ENCODE data around the gene ARRDC1.
"Not testable (repeated sequence)": the region's sequence is repeated elsewhere in the genome, so short reads cannot be mapped to it uniquely, and the experiment has no call there.

ARRDC1 gene

GRCh38 chr9:137586854-137587253 lies 18.6 kb upstream of the ARRDC1 start:
- DNase-seq: no peak

GRCh38 chr9:137588311-137588710 lies 17.2 kb upstream of the ARRDC1 start:
- no peak for DNase-seq

- no peak for DNase-seq
Observed at GRCh38 chr9:137588891-137589290, 16.6 kb upstream of the ARRDC1 start.

- peak; percentile 17 for DNase-seq
Observed at GRCh38 chr9:137589441-137590122, 15.9 kb upstream of the ARRDC1 start.

- DNase-seq: no peak
Observed at GRCh38 chr9:137590123-137590468, 15.4 kb upstream of the ARRDC1 start.

- peak; percentile 85 for DNase-seq
Observed at GRCh38 chr9:137590469-137591383, 14.8 kb upstream of the ARRDC1 start, which contains the start of gene ZMYND19. Gene ZMYND19 (minus strand): TSS chr9:137590512. CDS start chr9:137590263, 249 bp downstream.

GRCh38 chr9:137592767-137593166 lies 12.7 kb upstream of the ARRDC1 start:
- DNase-seq: no peak

GRCh38 chr9:137593176-137593575 lies 12.3 kb upstream of the ARRDC1 start:
- no peak for DNase-seq

GRCh38 chr9:137596577-137596976 lies 8.9 kb upstream of the ARRDC1 start:
- not testable (repeated sequence) for DNase-seq

- no peak for DNase-seq
Observed at GRCh38 chr9:137598943-137599342, 6.5 kb upstream of the ARRDC1 start.

- peak; percentile 16 for DNase-seq
Observed at GRCh38 chr9:137602661-137603060, 2.8 kb upstream of the ARRDC1 start.

- DNase-seq: no peak
Observed at GRCh38 chr9:137603879-137604278, 1.6 kb upstream of the ARRDC1 start.

GRCh38 chr9:137604345-137605086 lies 970 bp upstream of the ARRDC1 start:
- DNase-seq: no peak

GRCh38 chr9:137606005-137606621 lies 627 bp downstream of the ARRDC1 start:
- DNase-seq: no peak

- no peak for DNase-seq
Observed at GRCh38 chr9:137606734-137607138, 1.2 kb downstream of the ARRDC1 start.

- DNase-seq: peak; percentile 36
Observed at GRCh38 chr9:137607141-137607857, 1.8 kb downstream of the ARRDC1 start.

GRCh38 chr9:137610944-137611343 lies 5.5 kb downstream of the ARRDC1 start:
- no peak for DNase-seq

- DNase-seq: peak; percentile 88
Observed at GRCh38 chr9:137611623-137612609, 6.4 kb downstream of the ARRDC1 start.

GRCh38 chr9:137612741-137613142 lies 7.3 kb downstream of the ARRDC1 start:
- no peak for DNase-seq

- DNase-seq: no peak
Observed at GRCh38 chr9:137613259-137613658, 7.8 kb downstream of the ARRDC1 start.
